Fibroblast of lung (primary cell): ENCODE measurements around the gene TERT. TPM values are rescaled to one million over a fixed set of nuclear protein-coding genes. Genes with fewer than 3 reads are reported as not detected.

Experiments used
- DNase-seq, 2 donors: peaks; one replicate each; pipeline versions ENCODE4 v3.0.0 to v3.0.0-alpha.2; 2010; ENCODE audit warnings: low read depth in 2 of 2
- H2AFZ ChIP-seq: 2 replicates; pipeline ENCODE4 v1.5.1; 2012; ENCODE audit warnings: low read length, control low read depth, inconsistent platforms
- H3K27ac ChIP-seq: 2 replicates; pipeline ENCODE4 v1.5.1; 2011; ENCODE audit warnings: low read length, control low read depth; ENCODE audit not compliant: insufficient read depth
- H3K27me3 ChIP-seq: 2 replicates; pipeline ENCODE4 v1.5.1; 2011; ENCODE audit warnings: mild to moderate bottlenecking, low read length; ENCODE audit not compliant: control insufficient read depth, insufficient read depth
- H3K36me3 ChIP-seq: 2 replicates; pipeline ENCODE4 v1.5.1; 2011; ENCODE audit warnings: low read length; ENCODE audit not compliant: control insufficient read depth, insufficient read depth
- H3K4me1 ChIP-seq: 2 replicates; pipeline ENCODE4 v1.5.1; 2011; ENCODE audit warnings: low read length; ENCODE audit not compliant: control insufficient read depth, insufficient read depth; ENCODE audit errors: extremely low read depth
- H3K4me2 ChIP-seq: 2 replicates; pipeline ENCODE4 v1.5.1; 2011; ENCODE audit warnings: low read length, control low read depth; ENCODE audit not compliant: insufficient read depth; ENCODE audit errors: extremely low read depth
- H3K4me3 ChIP-seq, 4 experiments: fragments of 200-600 bp in 1 of 4; sonication (generic) in 1 of 4; replicated peaks in 1 of 4; 2 replicates each; pipeline ENCODE4 v1.5.1; 2011 to 2016; ENCODE audit warnings: low read length in 4 of 4, low read depth in 3 of 4, mild to moderate bottlenecking in 3 of 4, control low read depth in 2 of 4, inconsistent platforms in 1 of 4, mixed read lengths in 1 of 4; ENCODE audit not compliant: insufficient read depth in 1 of 4; ENCODE audit errors: control extremely low read depth in 1 of 4
- H3K79me2 ChIP-seq: 2 replicates; pipeline ENCODE4 v1.5.1; 2012; ENCODE audit warnings: mild to moderate bottlenecking, low read length, inconsistent platforms; ENCODE audit not compliant: control insufficient read depth, insufficient read depth
- H3K9ac ChIP-seq: 2 replicates; pipeline ENCODE4 v1.5.1; 2011; ENCODE audit warnings: mild to moderate bottlenecking, low read length, control low read depth; ENCODE audit not compliant: insufficient read depth
- H3K9me3 ChIP-seq: 2 replicates; pipeline ENCODE4 v1.5.1; 2012; ENCODE audit warnings: low read depth, low read length; ENCODE audit not compliant: control insufficient read depth, insufficient read depth
- H4K20me1 ChIP-seq: 2 replicates; pipeline ENCODE4 v1.5.1; 2011; ENCODE audit warnings: low read length; ENCODE audit not compliant: control insufficient read depth, insufficient read depth; ENCODE audit errors: extremely low read depth
- CTCF ChIP-seq, 2 donors: IDR thresholded peaks in 1 of 2; conservative IDR thresholded peaks in 1 of 2; 1 replicate in 1 of 2; 2 replicates in 1 of 2; pipeline ENCODE4 v1.5.1; 2011 to 2012; ENCODE audit warnings: low read length in 2 of 2, control low read depth in 1 of 2, inconsistent platforms in 1 of 2, low read depth in 1 of 2, mild to moderate bottlenecking in 1 of 2
- EZH2 ChIP-seq: IDR thresholded peaks from 2 replicates; pipeline ENCODE4 v1.5.1; 2012; ENCODE audit warnings: low read length, control low read depth, mild to moderate bottlenecking; ENCODE audit errors: missing control alignments
- polyA plus RNA-seq, 2 donors: library from polyadenylated mRNA; depleted of rRNA in 1 of 2; stranded (reverse) in 1 of 2; unstranded in 1 of 2; fragments of >200 nt; gene quantifications; 2 replicates each; pipeline ENCODE4 v1.2.1, GENCODE V29; 2011 to 2012; ENCODE audit warnings: missing spikeins in 1 of 2
- total RNA-seq: library from RNA; depleted of rRNA; stranded (reverse); fragments of >200 nt; gene quantifications from 2 replicates; pipeline ENCODE4 v1.2.1, GENCODE V29; 2014

TERT gene
- total and polyA plus RNA-seq, 2 donors (not counting 1 experiment from before 2014, with no cell fraction given), result not detected

GRCh38 chr5:1222621-1223277 lies 72.1 kb downstream of the TERT start:
- Histone ChIP-seq H3K9ac (no peak overlapping the region), H4K20me1 (no peaks in the 10 kb centered on the region), H3K4me3 (no peak overlapping the region), H3K36me3 (no peaks in the 10 kb centered on the region), H2AFZ (no peak overlapping the region), H3K9me3 (peaks cover 7% of the 10 kb centered on the region), H3K79me2 (no peaks in the 10 kb centered on the region), H3K4me2 (no peak overlapping the region), H3K27me3 (no peaks in the 10 kb centered on the region), H3K27ac (no peak overlapping the region), H3K4me1 (no peaks in the 10 kb centered on the region)
- no peak for TF ChIP-seq CTCF (conservative IDR thresholded peaks at IDR 0.05 in 1 of 2, IDR thresholded peaks at IDR 0.05 in 1 of 2; ENCODE audit: low read depth in 1 of 2, low read length in 2 of 2)
- no peak for TF ChIP-seq EZH2
- no peak for DNase-seq

GRCh38 chr5:1222147-1222546 lies 72.7 kb downstream of the TERT start:
- H4K20me1 ChIP-seq, result no peaks in the 10 kb centered on the region
- no peak overlapping the region for H3K4me3 ChIP-seq
- TF ChIP-seq CTCF (conservative IDR thresholded peaks at IDR 0.05 in 1 of 2, IDR thresholded peaks at IDR 0.05 in 1 of 2; ENCODE audit: low read depth in 1 of 2, low read length in 2 of 2), result no peak
- no peak for TF ChIP-seq EZH2
- no peak overlapping the region for H3K9ac ChIP-seq
- no peak for DNase-seq
- H3K27ac ChIP-seq, result no peak overlapping the region
- H3K79me2 ChIP-seq, result no peaks in the 10 kb centered on the region
- no peak overlapping the region for H2AFZ ChIP-seq
- H3K9me3 ChIP-seq, result peaks cover 7% of the 10 kb centered on the region
- no peaks in the 10 kb centered on the region for H3K36me3 ChIP-seq
- no peak overlapping the region for H3K4me2 ChIP-seq
- H3K27me3 ChIP-seq, result no peaks in the 10 kb centered on the region
- no peaks in the 10 kb centered on the region for H3K4me1 ChIP-seq

GRCh38 chr5:1221721-1222120 lies 73.1 kb downstream of the TERT start:
- Histone ChIP-seq H3K4me2 (no peak overlapping the region), H2AFZ (no peak overlapping the region), H3K36me3 (no peaks in the 10 kb centered on the region), H3K27me3 (no peaks in the 10 kb centered on the region), H4K20me1 (no peaks in the 10 kb centered on the region), H3K4me1 (no peaks in the 10 kb centered on the region), H3K9ac (no peak overlapping the region), H3K9me3 (peaks cover 7% of the 10 kb centered on the region), H3K4me3 (no peak overlapping the region), H3K27ac (no peak overlapping the region), H3K79me2 (no peaks in the 10 kb centered on the region)
- no peak for DNase-seq
- TF ChIP-seq EZH2 (no peak), CTCF (conservative IDR thresholded peaks at IDR 0.05 in 1 of 2, IDR thresholded peaks at IDR 0.05 in 1 of 2; ENCODE audit: low read depth in 1 of 2, low read length in 2 of 2) (no peak)
